Calu3 (cell line): ENCODE data around the gene FBLN2. TPM values are rescaled to one million over a fixed set of nuclear protein-coding genes. Genes with fewer than 3 reads are reported as not detected.

Experiments
- BruUV-seq: library from RNA; stranded (reverse); fragments of 400-500 nt; replicated peaks from 2 replicates; lab custom pipeline; 2021; lab: Mats Ljungman, UMichigan
- CTCF ChIA-PET: fragments of 300-600 bp; sonication (Branson Sonifier 250); formaldehyde crosslinking; loops from one replicate; lab custom pipeline; 2022; ENCODE audit warnings: antibody characterized with exemption; lab: Charles Lee
- DNase-seq: peaks from one replicate; pipeline ENCODE4 v3.0.0; 2022
- H3K27ac Mint-ChIP-seq: one replicate; pipeline ENCODE4 v1.8.0; 2022; ENCODE audit warnings: mixed read lengths; ENCODE audit not compliant: unreplicated experiment
- H3K27me3 Mint-ChIP-seq: one replicate; pipeline ENCODE4 v1.8.0; 2022; ENCODE audit warnings: mixed read lengths; ENCODE audit not compliant: unreplicated experiment
- H3K36me3 Mint-ChIP-seq: one replicate; pipeline ENCODE4 v1.8.0; 2022; ENCODE audit warnings: mild to moderate bottlenecking, moderate library complexity, mixed read lengths; ENCODE audit not compliant: insufficient read depth, unreplicated experiment
- H3K4me1 Mint-ChIP-seq: one replicate; pipeline ENCODE4 v1.8.0; 2022; ENCODE audit warnings: mild to moderate bottlenecking, low read depth, mixed read lengths; ENCODE audit not compliant: unreplicated experiment
- H3K4me3 Mint-ChIP-seq: one replicate; pipeline ENCODE4 v1.8.0; 2022; ENCODE audit warnings: mild to moderate bottlenecking, low read depth, moderate library complexity, mixed read lengths; ENCODE audit not compliant: unreplicated experiment
- H3K9me3 Mint-ChIP-seq: one replicate; pipeline ENCODE4 v1.8.0; 2022; ENCODE audit warnings: low read depth, mixed read lengths; ENCODE audit not compliant: unreplicated experiment
- intact Hi-C: fragments of 100-400 bp; cut with micrococcal nuclease; formaldehyde crosslinking; loops from one replicate; pipeline ENCODE4 v1.10.0; 2022; ENCODE audit not compliant: unreplicated experiment
- total RNA-seq: library from RNA; stranded (reverse); gene quantifications from 2 replicates; pipeline ENCODE4 v1.2.3, GENCODE V29; 2022
- TF ChIP-seq, protein P1 (sequence below): fragments of 200-600 bp; IDR thresholded peaks from one replicate; pipeline ENCODE4 v1.8.0; 2022; ENCODE audit warnings: antibody characterized with exemption; ENCODE audit not compliant: unreplicated experiment

Gene FBLN2
- total RNA-seq, 1 experiment from 2014 or later = not detected

DNA sequence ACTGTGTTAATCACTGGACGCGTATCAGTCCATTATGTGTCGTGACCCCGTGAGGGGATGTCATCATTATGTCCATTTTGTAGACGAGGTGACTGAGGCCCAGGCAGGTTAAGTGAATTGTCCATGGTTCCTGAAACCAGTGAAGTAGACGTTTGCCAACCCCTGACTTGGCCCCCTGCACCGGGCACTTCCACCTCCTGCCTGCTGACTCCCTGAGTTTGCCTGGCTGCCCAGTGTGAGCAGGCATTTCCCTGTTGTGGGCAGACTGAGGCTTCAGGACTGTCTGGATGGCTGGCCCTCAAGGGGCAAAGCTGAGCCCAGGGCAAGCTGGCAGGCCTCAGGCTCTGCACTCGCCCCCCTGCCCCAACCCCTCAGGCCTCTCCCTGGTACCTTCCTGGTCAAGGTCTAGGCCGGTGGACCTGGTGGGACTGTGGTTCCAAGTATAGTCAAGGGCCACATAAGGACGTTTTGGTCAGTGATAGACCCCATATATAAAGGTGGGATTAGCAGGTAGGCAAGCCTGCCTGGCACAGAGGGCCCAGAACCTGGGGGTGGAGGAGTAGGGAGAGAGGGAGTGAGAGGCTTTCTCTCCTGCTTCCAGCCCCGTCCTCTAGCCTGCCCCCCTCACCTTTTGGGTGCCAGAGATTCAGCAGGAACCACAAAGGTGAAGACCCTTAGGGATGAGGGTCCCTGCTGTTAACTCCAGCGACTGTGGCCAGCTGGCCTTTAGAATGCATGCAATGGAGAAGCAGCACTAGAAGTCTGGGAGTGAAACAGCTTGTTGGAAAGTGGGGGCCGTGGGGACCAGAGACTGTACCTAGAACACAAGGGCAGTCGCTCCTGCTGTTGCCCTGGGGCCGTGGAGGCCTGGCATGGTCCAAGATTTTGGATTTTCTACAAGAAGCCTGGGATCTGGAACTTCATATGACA, 34.6 kb downstream of the FBLN2 start:
- Mint-ChIP-seq H3K4me1 (peaks cover 16% of the 10 kb centered on the region), H3K36me3 (no peaks in the 10 kb centered on the region), H3K4me3 (no peak overlapping the region), H3K9me3 (no peaks in the 10 kb centered on the region), H3K27me3 (no peaks in the 10 kb centered on the region), H3K27ac (no peak overlapping the region)
- TF ChIP-seq, protein P1, sequence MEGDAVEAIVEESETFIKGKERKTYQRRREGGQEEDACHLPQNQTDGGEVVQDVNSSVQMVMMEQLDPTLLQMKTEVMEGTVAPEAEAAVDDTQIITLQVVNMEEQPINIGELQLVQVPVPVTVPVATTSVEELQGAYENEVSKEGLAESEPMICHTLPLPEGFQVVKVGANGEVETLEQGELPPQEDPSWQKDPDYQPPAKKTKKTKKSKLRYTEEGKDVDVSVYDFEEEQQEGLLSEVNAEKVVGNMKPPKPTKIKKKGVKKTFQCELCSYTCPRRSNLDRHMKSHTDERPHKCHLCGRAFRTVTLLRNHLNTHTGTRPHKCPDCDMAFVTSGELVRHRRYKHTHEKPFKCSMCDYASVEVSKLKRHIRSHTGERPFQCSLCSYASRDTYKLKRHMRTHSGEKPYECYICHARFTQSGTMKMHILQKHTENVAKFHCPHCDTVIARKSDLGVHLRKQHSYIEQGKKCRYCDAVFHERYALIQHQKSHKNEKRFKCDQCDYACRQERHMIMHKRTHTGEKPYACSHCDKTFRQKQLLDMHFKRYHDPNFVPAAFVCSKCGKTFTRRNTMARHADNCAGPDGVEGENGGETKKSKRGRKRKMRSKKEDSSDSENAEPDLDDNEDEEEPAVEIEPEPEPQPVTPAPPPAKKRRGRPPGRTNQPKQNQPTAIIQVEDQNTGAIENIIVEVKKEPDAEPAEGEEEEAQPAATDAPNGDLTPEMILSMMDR = no peak
- intact Hi-C loops = no loop called here
- BruUV-seq = no TSS peak
- CTCF ChIA-PET = no interaction called here
- DNase-seq = no peak

GRCh38 chr3:13584427-13584891, 35.5 kb downstream of the FBLN2 start:
- CTCF ChIA-PET = no interaction called here
- no peak overlapping the region for H3K4me3 Mint-ChIP-seq
- BruUV-seq = no TSS peak
- TF ChIP-seq, protein P1 = no peak
- intact Hi-C loops = no loop called here
- H3K4me1 Mint-ChIP-seq = peaks cover 16% of the 10 kb centered on the region
- H3K27me3 Mint-ChIP-seq = no peaks in the 10 kb centered on the region
- H3K9me3 Mint-ChIP-seq = no peaks in the 10 kb centered on the region
- no peak overlapping the region for H3K27ac Mint-ChIP-seq
- DNase-seq = no peak
- no peaks in the 10 kb centered on the region for H3K36me3 Mint-ChIP-seq

GRCh38 chr3:13584901-13585300, 36.0 kb downstream of the FBLN2 start:
- no peaks in the 10 kb centered on the region for H3K36me3 Mint-ChIP-seq
- intact Hi-C loops = no loop called here
- no peaks in the 10 kb centered on the region for H3K9me3 Mint-ChIP-seq
- H3K4me3 Mint-ChIP-seq = no peak overlapping the region
- TF ChIP-seq, protein P1 = no peak
- DNase-seq = no peak
- peaks cover 14% of the 10 kb centered on the region for H3K4me1 Mint-ChIP-seq
- no TSS peak for BruUV-seq
- no peak overlapping the region for H3K27ac Mint-ChIP-seq
- H3K27me3 Mint-ChIP-seq = no peaks in the 10 kb centered on the region
- CTCF ChIA-PET = no interaction called here

DNA sequence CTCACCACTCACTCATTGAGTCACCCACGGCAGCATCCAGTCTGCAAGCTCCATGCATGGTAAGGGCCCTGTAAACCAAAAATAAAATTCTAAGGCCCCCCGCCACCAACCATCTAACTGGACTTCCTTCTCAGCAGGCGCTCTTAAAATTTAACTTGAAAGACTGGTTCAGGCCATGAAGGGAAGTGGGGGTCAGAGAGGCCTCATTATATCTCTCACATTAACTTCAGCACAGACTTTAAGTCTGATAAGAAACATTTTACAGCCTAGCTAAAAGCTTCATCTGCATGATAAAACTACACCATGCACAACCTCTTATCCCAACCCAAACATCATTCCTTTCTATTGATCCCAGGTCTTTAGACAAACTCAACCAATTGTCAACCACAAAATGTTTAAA, 38.5 kb downstream of the FBLN2 start:
- BruUV-seq = no TSS peak
- no peak overlapping the region for H3K4me3 Mint-ChIP-seq

More for the DNA sequence above, 38.5 kb downstream of the FBLN2 start:
- DNase-seq = no peak
- intact Hi-C loops = no loop called here
- no peaks in the 10 kb centered on the region for H3K4me1 Mint-ChIP-seq
- H3K27me3 Mint-ChIP-seq = no peaks in the 10 kb centered on the region
- H3K9me3 Mint-ChIP-seq = no peaks in the 10 kb centered on the region
- CTCF ChIA-PET = no interaction called here
- TF ChIP-seq, protein P1 = no peak
- no peaks in the 10 kb centered on the region for H3K36me3 Mint-ChIP-seq
- H3K27ac Mint-ChIP-seq = no peak overlapping the region
